ENCODE results near the gene ERLIN1.

ERLIN1 gene

DNA sequence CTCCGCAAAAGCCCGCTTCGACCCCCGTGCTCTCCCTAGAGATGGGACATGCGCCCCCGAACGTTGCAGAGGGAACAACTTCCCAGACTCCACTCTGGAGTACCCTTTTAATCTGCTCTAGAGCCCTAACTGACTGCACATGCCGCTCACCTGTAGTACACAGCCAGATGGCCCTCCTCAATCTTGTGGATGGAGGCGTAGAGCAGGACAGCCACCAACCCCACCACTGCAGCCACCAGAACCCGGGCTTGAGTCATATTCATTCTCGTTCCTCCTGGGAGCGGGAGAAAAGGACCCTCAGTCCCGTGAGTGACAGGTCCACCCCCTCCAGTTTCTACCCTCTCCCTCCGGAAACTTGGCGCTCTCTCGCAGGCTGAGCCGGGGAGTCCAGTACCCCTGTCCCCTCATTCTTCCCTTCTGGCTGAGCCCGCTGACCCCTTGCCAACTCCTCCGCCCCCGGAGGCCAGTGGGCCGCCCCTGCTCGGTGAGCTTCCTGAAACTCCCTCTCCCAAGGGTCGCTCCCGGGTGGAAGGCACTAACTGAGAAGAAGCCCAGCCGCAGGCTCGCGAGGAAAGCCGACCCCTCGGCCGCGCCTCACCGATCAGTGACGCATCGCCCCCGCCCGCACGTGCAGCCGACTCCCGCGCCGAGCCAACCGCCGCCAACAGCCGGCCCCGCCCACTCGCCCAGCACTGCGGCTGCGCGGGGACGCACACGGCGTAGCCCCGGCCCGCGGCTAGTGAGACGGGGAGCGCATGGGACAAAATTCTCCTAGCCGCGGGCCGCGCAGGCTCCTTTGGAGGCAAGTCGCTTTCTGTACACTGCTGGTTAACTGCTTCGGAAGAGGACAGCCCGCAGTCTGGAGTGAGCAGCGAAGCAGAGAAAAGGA lies at the start of gene ERLIN1:
Gene ERLIN1 (minus strand): TSS at position 666 of the 889 bp plus-strand sequence. CDS start 403 bp downstream, at position 263.
- DNase-seq (ENCODE audit: low read depth, low spot score), result peak; percentile 52

DNA sequence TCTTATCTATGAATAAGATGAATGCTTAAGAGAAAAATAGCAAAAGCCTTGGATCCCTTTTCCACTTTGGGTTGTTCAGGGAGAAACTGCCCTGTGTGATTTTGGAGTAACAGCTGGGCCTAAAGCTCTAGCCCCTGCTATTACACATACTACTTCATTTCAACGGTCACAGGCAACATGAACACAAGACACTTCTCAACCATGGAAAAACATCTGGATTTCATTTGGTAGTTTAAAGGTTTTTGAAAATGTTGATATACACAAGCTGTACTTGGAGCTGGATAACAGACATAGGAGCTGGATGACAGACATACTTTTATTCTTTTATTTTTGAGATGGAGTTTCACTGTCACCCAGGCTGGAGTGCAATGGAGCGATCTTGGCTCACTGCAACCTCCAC lies 46.3 kb upstream of the ERLIN1 start:
- no peak for DNase-seq (ENCODE audit: low read depth, low spot score)

DNA sequence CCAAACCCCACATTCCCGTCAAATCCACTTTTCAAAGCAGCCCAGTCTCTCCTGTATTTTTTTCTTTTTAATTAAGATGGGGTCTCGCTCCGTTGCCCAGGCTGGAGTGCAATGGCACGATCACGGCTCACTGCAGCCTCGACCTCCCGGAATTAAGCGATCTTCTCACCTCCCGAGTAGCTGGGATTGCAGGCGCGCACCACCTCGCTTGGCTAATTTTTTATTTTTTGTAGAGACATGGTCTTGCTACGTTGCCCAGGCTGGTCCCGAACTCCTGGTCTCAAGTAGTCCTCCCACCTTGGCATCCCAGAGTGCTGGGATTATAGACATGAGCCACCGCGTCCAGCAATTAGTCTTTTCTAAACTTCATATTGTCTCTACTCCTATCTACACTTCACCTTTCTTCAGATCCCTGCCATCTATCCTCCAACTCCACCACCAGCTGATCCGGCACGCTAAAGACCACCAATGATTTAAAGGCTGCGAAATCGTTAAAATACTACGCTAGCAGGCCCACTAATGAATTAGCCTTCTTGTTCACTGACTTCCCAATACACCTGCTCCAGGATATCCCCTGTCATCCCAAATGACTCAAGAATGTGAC lies 44.1 kb upstream of the ERLIN1 start:
- DNase-seq (ENCODE audit: low read depth, low spot score), result no peak

DNA sequence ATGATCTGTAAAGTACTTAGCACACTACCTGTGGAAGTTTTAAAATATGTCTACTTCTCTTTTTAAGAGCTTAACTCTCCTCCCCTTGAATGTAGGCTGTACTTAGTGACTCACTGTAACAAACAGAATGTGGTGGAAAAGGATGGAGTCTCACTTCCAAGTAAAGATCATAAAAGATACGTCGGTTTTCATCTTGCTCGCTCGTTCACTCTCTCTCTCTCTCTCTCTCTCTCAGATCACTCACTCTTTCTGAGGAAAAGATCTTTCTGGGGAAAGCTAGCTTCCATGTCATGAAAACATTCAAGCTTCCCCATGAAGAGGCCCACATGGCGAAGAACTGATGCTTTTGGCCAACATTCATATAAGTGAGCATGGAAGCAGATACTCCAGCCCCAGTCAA lies 38.0 kb upstream of the ERLIN1 start:
- no peak for DNase-seq (ENCODE audit: low read depth, low spot score)

DNA sequence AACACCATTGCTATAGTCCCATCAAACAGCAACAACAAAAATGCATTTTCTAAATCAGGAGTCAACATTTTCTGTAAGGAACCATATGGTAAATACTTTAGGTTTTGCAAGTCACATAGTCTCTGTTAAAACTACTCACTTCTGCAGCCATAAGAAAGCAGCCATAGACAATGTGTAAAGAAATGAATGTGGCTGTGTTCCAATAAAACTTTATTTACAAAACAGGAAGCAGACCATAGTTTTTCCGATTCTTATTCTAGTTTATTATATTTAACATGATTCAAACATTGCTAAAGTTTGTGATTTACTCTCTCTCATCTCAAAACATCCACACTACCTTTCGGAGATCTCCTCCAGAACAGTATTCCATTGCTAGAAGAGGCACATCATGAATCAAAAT lies 36.7 kb upstream of the ERLIN1 start:
- DNase-seq (ENCODE audit: low read depth, low spot score), result no peak

DNA sequence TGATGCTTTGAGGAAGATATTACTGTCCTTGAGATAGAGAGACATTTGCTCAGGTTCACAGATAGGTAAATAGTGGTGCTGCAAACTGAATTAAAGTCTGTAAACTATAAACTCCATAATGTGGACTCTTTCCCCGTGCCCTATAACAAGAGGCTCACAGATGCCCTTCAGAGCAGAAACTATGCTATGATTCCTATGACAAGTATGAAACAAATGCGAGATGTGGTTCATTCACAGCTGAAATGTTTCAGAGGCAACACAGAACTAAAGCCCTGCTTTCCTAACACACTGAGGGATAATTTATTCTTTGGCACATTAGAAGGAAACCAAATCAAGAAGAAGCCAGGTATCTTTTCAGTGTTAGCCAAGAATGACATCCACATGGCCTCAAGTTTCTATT lies 30.2 kb upstream of the ERLIN1 start:
- DNase-seq (ENCODE audit: low read depth, low spot score), result no peak

DNA sequence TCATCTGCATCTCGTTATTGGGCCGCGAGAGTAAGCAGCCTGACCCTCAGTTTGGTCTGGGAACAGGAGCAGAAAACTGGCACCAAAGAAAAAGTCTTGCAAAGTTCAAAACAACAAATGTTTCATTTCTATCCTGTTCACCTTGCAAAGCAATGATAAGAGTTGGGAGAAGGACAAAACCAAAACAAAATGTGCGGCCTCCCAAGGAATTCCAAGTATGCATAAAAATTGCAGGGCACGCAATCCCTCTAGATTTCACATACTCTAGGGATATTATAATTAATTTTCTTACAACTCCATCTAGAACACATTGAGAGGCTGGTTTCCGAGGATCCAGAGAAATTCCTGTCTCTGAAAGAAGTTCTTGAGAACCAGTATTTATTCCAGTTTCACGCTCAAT lies 23.5 kb upstream of the ERLIN1 start:
- DNase-seq (ENCODE audit: low read depth, low spot score), result no peak

DNA sequence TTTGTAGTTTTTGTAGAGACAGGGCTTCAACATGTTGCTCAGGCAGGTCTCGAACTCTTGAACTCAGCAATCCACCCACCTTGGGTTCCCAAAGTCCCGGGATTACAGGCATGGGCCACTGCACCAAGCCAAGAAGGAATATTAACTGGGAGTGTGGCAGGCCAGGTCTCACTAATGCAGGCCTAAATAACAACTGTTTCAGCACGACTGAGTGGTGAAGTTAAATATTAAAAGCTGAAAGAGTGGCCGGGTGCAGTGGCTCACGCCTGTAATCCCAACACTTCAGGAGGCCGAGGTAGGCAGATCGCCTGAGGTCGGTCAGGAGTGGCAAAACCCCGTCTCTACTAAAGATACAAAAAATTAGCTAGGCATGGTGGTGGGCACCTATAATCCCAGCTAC lies 22.4 kb upstream of the ERLIN1 start:
- no peak for DNase-seq (ENCODE audit: low read depth, low spot score)

DNA sequence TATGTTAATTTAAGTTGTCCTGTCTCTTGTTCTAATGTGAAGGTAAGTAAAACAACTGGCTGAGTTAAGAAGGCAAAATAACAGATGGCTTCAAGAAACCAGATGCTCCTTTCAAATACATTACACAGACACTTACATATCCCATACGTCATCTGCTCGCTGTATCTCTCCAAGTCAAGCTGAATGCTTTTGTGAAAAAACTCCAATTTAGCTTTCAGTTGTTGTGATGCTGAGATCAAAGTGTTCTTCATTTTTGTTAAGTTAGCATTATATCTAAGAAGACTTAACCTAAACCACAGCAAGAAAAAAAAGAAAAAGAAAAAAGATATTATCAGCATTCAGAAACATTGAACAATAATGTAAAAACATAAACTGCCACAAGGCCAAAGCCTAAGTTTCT lies 18.5 kb upstream of the ERLIN1 start:
- DNase-seq (ENCODE audit: low read depth, low spot score), result no peak

DNA sequence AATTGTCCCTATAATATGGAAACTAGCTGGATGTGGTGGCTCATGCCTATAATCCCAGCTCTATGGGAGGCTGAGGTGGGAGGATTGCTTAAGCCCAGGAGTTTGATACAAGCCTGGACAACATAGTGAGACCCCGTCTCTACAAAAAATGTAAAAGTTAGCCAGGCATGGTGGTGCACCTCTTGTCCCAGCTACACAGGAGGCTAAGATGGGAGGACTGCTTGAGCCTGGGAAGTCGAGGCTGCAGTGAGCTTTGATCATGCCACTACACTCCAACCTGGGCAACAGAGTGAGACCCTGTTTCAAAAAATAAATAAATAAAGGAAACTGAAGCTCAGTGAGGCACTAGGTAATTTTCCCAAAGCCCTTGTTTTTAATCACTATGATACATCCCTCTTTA lies 15.7 kb upstream of the ERLIN1 start:
- no peak for DNase-seq (ENCODE audit: low read depth, low spot score)

DNA sequence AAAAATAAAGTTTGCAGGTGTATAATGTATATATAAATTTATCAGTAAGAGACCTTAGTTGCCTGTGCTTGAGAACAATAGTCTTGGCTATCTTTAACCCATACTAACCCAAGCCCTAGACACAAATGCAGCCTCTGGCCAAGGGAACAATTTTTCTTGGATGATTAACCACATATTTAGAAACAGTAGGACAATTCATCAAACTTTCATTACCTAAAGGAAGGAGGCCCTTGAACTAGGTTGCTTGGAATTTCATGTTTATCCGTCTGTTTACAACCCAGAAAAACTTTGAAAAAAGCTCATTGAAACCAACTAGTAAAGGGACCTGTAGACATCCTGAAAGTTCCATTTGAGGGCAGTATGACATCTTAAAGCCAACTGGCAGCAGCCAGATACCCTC lies 8.9 kb upstream of the ERLIN1 start:
- no peak for DNase-seq (ENCODE audit: low read depth, low spot score)

DNA sequence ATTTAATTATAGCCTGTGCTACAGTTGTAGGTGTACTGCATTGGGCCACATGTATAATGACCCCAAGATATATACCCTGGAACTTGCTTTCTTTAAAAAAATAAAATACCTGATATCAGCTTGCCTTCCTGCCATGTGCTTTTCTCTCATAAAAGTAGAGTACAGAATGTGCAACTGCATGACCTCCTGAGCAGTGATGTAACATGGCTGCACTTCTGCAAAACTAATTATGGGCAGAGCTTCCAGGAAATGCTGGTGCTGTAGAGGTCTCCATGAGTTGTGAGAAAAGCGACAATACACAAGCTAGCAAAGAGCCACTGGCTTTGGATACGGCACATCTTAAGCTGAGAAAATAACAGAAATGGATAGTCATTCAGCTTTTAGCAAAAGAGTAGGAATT lies 6.5 kb upstream of the ERLIN1 start:
- no peak for DNase-seq (ENCODE audit: low read depth, low spot score)

DNA sequence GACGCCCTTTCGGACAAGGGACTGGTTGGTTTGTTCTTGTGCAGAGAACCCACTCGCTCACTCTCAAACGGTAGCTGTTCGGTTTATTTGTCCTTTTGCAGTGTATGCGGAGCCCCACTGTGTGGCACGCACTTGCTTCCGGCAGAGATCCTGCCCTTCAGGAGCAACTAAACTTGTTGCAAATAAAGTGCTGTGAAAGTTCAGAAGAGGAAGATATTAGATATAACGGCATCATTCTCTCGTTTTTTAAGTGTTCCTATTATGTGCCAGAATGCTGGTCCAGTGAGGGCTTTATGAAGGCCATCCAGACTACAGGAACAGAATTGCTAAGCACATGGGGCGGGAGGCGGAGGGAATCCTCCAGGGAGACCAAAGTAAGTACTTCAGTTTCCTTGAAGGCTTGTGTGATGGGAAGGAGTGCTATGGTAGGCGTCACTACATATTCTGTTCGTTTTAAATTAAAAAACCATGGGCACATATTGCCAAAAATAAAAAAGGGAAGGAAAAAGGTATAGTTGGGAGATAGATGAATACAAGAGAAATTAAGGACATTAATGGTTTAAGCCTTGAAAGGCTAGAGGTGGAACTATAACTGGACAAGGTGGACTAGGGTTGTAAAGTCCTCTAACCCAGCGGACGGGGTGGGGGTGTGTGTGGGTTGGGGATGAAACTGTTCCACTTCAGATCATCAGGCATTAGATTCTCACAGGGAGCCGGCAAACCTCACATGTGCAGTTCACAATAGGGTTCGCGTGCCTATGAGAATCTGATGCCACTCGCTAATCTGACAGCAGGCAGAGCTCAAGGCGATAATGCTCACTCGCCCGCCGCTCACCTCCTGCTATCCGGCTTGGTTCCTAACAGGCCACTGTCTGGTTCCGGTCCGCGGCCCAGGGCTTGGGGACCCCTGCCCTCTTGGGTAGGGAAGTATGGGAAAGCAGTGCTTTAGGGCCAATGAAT lies 704 bp upstream of the ERLIN1 start:
- no peak for DNase-seq (ENCODE audit: low read depth, low spot score)

DNA sequence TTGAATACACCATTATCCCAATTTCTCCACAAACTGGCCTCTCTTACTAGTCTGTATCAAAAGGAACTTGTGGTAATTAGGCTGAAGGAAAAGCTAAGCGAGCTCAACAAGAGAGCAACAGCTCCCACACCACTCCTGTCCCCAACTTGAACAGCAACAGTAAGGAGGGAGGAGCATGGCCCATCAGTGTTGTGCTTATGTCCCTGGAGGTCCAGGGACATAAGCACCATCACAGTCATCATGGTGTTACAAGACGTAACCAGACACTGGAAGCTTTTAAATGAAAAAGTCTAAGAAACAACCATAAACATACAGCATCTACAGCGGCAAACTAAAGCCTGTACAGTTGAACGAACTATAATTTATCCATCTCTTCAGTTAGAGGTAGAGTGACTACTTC lies 989 bp downstream of the ERLIN1 start:
- no peak for DNase-seq (ENCODE audit: low read depth, low spot score)

DNA sequence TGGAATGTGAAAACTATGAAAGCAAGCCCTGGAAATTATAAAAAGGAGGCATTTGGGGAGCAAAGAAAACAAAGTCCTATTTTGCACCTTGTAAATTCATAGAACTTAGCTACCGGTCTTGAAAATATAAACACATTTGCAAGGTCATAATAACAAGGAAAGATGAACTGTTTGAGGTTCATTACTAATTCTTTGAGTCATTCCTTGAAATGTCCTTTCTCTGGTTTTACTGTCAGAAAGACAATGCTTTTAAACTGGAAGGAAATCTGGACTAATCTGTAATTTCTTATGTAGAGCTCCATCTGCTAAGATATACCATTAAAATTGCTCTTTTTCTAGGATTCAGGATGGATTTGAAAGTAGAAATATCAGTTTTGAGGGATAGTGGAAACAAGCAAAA lies 1.4 kb downstream of the ERLIN1 start:
- no peak for DNase-seq (ENCODE audit: low read depth, low spot score)

DNA sequence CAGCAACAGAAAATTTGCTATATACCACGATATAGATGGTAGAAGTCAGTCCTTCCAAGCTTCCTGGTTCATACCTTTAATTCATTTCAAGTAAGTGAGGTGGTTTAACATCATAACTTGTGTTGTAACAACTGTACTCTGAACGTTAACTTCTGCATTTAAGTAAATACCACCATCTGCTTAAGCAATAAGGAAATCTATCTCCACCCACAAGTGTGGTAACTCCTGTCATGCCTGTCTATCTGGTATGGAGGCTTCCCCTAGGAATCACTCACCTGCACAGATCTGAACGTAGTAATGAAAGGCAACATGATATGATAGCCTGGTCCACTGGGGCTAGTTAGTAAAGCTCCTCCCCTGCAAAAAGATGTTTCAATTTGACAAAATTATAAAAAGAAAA lies 2.3 kb downstream of the ERLIN1 start:
- no peak for DNase-seq (ENCODE audit: low read depth, low spot score)

DNA sequence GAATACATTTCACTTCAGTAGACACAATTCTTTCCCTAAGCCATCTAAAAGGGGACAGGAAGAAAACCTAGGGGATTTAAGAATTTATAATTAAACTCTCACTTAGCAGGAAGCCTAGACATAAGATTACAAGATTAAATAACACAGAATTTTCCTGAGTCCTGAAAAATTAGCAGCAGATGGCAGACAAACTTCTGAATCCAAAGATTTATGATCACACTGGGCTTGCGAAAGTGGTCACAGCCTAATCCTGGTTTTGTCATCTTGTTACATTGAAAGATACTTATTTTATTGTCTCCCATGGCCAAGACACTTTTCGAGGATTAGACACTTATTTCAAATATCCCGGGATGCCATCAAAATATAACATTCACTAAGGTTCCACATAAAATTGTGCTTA lies 2.9 kb downstream of the ERLIN1 start:
- DNase-seq (ENCODE audit: low read depth, low spot score), result no peak

DNA sequence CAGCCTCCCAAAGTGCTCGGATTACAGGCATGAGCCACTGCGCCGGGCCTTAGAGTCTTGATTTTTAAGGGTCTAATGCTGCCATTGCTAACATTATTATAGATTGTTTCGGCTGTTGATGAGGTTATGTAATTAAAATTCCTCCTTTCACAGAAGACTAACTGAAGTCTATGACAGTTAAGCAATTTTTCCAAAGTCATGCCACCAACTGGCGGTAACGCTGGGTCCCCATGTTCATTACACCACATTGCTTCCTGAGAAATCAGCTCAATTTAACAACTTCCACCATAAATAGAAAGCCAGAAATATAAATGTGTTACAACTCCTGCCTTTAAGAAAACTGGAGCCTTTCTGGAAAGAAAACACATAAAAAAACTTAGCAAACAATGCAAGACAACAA lies 3.5 kb downstream of the ERLIN1 start:
- DNase-seq (ENCODE audit: low read depth, low spot score), result no peak

DNA sequence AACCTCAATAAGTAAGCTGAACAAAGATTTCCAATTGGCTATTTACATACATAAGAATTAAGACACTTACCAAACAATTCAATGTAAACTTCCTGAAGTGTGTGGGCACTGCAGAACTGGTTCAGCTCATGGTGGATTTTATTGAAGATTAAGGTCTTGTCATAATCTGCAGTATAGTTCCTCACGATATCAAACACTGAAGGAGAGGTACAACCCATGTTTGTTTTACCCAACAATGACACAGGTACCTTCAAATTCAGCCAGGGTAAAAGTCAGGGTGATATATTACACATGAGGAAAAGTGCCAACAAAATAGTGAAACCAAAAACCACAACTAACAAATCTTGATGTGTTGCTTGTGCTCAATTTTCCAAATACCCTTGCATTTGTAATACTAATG lies 10.0 kb downstream of the ERLIN1 start:
- no peak for DNase-seq (ENCODE audit: low read depth, low spot score)

DNA sequence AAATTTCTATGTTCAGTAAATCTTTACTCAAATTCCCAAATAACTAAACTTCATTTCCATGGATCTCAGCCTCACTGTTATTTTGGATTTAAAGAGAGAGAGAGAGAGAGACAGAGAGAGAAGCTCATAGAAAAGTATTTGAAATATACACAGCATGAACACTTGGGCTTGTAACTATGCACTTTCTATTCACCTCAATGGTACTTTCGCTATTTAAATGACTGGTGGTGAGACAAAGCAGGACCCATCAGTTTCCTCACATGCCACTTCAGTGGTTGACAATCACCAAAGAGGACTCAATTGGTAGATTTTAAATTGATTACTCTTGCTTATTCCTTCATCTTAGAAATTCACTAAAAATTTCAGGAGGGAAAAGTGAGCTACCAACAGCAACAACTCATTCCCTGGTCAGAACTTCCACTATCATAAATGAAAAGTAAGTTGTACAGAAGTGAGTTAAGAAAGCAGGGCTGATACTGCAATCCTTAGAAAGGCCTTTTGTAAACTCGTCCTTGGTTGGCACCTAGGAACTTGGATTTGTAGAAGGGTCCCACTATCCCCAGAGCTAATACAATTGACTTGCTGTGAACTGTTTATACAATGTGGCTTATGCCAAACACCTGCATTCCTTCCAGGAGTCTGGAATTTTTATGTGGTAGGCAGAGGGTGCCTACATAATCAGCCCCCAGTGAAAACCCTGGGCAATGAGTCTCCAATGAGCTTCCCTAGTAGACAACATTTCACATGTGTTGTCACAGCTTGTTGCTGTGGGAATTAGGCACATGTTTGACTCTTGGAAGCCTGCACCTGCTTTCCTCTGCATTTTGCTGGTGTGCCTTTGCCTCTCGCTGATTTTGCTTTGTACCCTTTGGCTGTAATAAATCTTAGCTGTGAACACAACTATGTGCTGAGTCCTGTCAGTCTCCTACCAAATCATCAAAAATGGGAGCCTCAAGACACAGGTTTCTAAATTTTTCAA lies 10.8 kb downstream of the ERLIN1 start:
- DNase-seq (ENCODE audit: low read depth, low spot score), result no peak

DNA sequence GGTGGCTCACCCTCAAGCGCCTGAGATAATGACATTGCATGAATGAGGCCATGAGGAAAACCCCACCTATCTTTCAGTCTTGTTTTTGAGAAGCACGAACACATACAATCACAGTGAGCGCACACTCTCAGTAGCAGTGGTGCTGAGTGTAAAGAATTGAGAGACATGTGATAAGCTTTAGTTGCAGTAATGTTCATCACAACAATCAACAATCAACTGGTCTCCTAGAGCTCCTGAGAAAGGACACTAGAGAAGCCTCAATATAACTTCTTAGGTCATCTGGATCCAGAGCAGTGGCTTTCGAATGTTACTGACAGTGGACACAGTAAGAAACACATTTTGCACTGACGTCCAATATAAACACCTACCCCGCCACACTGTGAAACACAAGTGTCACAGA lies 12.8 kb downstream of the ERLIN1 start:
- no peak for DNase-seq (ENCODE audit: low read depth, low spot score)

All from iPS DF 19.7 (cell line).